ENCODE results near the gene NCAPH2. TPM values are rescaled to one million over a fixed set of nuclear protein-coding genes. Genes with fewer than 3 reads are reported as not detected.

Gene NCAPH2
- total and polyA plus RNA-seq, 2 of the 13 experiments (the other 11 are each of a cell fraction or from before 2014, with no cell fraction given): 28.1 to 64.4 TPM

DNA sequence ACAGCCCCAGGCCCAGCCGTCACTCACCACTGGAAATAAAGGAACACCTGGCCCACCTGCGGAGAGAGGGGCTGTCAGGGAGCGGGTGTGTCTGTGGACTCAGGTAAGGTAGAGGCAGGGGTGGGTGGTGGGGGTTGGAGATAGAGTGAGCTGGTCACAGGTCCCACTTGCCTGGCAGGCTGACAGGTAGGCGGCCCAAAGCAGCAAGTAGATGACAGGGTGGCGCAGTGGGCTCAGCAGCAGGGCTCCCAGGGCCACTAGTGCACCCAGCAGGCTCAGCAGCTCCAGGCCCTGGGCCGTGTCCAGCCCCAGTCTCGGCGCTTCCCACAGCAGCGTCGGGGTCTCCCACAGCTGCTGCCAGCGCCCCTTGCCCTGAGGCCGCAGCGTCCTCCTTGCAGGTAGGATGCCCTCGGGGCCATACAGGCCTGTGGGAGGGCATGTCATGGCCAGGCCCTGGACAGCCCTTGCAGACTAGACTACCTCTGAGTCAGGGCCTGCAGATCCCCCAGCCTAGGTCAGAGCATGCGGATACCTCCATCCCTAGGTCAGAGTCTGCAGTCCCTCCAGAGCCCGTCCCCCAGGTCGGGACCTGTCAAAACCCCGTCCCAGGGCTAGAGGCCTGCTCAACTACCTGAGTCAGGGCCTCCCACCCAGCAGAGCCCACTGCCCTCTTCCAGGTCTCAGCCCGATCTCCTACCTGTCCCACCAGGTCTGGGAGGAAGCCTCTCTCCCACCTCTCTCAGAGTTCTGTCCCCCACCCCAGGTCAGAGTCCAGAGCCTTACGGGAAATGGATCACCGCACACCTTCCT lies 1.2 kb upstream of the NCAPH2 start (continued):
- TF ChIP-seq, protein P1, sequence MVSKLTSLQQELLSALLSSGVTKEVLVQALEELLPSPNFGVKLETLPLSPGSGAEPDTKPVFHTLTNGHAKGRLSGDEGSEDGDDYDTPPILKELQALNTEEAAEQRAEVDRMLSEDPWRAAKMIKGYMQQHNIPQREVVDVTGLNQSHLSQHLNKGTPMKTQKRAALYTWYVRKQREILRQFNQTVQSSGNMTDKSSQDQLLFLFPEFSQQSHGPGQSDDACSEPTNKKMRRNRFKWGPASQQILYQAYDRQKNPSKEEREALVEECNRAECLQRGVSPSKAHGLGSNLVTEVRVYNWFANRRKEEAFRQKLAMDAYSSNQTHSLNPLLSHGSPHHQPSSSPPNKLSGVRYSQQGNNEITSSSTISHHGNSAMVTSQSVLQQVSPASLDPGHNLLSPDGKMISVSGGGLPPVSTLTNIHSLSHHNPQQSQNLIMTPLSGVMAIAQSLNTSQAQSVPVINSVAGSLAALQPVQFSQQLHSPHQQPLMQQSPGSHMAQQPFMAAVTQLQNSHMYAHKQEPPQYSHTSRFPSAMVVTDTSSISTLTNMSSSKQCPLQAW (CRISPR knock-in tag; IDR thresholded peaks at IDR 0.05): no peak
- TF ChIP-seq, protein P2, sequence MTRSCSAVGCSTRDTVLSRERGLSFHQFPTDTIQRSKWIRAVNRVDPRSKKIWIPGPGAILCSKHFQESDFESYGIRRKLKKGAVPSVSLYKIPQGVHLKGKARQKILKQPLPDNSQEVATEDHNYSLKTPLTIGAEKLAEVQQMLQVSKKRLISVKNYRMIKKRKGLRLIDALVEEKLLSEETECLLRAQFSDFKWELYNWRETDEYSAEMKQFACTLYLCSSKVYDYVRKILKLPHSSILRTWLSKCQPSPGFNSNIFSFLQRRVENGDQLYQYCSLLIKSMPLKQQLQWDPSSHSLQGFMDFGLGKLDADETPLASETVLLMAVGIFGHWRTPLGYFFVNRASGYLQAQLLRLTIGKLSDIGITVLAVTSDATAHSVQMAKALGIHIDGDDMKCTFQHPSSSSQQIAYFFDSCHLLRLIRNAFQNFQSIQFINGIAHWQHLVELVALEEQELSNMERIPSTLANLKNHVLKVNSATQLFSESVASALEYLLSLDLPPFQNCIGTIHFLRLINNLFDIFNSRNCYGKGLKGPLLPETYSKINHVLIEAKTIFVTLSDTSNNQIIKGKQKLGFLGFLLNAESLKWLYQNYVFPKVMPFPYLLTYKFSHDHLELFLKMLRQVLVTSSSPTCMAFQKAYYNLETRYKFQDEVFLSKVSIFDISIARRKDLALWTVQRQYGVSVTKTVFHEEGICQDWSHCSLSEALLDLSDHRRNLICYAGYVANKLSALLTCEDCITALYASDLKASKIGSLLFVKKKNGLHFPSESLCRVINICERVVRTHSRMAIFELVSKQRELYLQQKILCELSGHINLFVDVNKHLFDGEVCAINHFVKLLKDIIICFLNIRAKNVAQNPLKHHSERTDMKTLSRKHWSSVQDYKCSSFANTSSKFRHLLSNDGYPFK (CRISPR knock-in tag; IDR thresholded peaks at IDR 0.05; ENCODE audit: borderline replicate concordance): peak; percentile 67; the same call in 1 of the 2 replicates
- TF ChIP-seq HES4 (CRISPR knock-in tag; IDR thresholded peaks at IDR 0.05; ENCODE audit: borderline replicate concordance) (no peak), RBFOX2 (IDR thresholded peaks at IDR 0.05; ENCODE audit: low read depth, low read length) (no peak), NFATC3 (CRISPR knock-in tag; IDR thresholded peaks at IDR 0.05) (no peak), MEIS2 (CRISPR knock-in tag; IDR thresholded peaks at IDR 0.05) (no peak), ETV5 (CRISPR knock-in tag; IDR thresholded peaks at IDR 0.05; ENCODE audit: borderline replicate concordance) (no peak)
- TF ChIP-seq, protein P3, sequence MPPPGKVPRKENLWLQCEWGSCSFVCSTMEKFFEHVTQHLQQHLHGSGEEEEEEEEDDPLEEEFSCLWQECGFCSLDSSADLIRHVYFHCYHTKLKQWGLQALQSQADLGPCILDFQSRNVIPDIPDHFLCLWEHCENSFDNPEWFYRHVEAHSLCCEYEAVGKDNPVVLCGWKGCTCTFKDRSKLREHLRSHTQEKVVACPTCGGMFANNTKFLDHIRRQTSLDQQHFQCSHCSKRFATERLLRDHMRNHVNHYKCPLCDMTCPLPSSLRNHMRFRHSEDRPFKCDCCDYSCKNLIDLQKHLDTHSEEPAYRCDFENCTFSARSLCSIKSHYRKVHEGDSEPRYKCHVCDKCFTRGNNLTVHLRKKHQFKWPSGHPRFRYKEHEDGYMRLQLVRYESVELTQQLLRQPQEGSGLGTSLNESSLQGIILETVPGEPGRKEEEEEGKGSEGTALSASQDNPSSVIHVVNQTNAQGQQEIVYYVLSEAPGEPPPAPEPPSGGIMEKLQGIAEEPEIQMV (CRISPR knock-in tag; IDR thresholded peaks at IDR 0.05; ENCODE audit: low read depth): no peak
- TF ChIP-seq, protein P4, sequence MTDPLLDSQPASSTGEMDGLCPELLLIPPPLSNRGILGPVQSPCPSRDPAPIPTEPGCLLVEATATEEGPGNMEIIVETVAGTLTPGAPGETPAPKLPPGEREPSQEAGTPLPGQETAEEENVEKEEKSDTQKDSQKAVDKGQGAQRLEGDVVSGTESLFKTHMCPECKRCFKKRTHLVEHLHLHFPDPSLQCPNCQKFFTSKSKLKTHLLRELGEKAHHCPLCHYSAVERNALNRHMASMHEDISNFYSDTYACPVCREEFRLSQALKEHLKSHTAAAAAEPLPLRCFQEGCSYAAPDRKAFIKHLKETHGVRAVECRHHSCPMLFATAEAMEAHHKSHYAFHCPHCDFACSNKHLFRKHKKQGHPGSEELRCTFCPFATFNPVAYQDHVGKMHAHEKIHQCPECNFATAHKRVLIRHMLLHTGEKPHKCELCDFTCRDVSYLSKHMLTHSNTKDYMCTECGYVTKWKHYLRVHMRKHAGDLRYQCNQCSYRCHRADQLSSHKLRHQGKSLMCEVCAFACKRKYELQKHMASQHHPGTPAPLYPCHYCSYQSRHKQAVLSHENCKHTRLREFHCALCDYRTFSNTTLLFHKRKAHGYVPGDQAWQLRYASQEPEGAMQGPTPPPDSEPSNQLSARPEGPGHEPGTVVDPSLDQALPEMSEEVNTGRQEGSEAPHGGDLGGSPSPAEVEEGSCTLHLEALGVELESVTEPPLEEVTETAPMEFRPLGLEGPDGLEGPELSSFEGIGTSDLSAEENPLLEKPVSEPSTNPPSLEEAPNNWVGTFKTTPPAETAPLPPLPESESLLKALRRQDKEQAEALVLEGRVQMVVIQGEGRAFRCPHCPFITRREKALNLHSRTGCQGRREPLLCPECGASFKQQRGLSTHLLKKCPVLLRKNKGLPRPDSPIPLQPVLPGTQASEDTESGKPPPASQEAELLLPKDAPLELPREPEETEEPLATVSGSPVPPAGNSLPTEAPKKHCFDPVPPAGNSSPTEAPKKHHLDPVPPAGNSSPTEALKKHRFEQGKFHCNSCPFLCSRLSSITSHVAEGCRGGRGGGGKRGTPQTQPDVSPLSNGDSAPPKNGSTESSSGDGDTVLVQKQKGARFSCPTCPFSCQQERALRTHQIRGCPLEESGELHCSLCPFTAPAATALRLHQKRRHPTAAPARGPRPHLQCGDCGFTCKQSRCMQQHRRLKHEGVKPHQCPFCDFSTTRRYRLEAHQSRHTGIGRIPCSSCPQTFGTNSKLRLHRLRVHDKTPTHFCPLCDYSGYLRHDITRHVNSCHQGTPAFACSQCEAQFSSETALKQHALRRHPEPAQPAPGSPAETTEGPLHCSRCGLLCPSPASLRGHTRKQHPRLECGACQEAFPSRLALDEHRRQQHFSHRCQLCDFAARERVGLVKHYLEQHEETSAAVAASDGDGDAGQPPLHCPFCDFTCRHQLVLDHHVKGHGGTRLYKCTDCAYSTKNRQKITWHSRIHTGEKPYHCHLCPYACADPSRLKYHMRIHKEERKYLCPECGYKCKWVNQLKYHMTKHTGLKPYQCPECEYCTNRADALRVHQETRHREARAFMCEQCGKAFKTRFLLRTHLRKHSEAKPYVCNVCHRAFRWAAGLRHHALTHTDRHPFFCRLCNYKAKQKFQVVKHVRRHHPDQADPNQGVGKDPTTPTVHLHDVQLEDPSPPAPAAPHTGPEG (CRISPR knock-in tag; IDR thresholded peaks at IDR 0.05): no peak

Measured in HepG2 (cell line).